ENCODE data around the gene TOPBP1. TPM values are rescaled to one million over a fixed set of nuclear protein-coding genes. Genes with fewer than 3 reads are reported as not detected.

Gene TOPBP1
- total and polyA plus RNA-seq, 9 of the 15 experiments (the other 6 are each of a cell fraction or from before 2014, with no cell fraction given), result 16.6 to 77.6 (median 58.2) TPM

DNA sequence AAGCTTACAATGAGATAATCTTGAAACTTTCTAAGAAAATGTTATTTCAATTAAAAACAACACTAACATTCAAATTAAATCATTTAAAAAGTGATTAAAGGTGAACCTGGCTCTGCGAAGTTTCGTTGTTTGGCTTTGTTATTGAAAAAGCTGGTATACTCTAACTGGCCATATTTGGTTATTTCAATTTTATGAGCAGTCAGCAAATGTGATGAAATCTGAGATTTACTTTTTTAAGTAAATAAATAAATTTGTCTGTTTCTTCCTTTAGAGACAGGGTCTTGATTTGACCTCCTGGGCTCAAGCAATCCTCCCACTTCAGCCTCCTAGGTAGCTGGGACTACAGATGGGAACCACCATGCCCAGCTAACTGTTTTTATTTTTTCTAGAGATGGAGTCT, 50.2 kb downstream of the TOPBP1 start:
- CTCF ChIA-PET (ENCODE audit: low intra/inter-chr PET ratio), result no interaction called here
- no peak for TF ChIP-seq CAMTA2 (CRISPR knock-in tag; conservative IDR thresholded peaks at IDR 0.05)
- TF ChIP-seq, protein P1, sequence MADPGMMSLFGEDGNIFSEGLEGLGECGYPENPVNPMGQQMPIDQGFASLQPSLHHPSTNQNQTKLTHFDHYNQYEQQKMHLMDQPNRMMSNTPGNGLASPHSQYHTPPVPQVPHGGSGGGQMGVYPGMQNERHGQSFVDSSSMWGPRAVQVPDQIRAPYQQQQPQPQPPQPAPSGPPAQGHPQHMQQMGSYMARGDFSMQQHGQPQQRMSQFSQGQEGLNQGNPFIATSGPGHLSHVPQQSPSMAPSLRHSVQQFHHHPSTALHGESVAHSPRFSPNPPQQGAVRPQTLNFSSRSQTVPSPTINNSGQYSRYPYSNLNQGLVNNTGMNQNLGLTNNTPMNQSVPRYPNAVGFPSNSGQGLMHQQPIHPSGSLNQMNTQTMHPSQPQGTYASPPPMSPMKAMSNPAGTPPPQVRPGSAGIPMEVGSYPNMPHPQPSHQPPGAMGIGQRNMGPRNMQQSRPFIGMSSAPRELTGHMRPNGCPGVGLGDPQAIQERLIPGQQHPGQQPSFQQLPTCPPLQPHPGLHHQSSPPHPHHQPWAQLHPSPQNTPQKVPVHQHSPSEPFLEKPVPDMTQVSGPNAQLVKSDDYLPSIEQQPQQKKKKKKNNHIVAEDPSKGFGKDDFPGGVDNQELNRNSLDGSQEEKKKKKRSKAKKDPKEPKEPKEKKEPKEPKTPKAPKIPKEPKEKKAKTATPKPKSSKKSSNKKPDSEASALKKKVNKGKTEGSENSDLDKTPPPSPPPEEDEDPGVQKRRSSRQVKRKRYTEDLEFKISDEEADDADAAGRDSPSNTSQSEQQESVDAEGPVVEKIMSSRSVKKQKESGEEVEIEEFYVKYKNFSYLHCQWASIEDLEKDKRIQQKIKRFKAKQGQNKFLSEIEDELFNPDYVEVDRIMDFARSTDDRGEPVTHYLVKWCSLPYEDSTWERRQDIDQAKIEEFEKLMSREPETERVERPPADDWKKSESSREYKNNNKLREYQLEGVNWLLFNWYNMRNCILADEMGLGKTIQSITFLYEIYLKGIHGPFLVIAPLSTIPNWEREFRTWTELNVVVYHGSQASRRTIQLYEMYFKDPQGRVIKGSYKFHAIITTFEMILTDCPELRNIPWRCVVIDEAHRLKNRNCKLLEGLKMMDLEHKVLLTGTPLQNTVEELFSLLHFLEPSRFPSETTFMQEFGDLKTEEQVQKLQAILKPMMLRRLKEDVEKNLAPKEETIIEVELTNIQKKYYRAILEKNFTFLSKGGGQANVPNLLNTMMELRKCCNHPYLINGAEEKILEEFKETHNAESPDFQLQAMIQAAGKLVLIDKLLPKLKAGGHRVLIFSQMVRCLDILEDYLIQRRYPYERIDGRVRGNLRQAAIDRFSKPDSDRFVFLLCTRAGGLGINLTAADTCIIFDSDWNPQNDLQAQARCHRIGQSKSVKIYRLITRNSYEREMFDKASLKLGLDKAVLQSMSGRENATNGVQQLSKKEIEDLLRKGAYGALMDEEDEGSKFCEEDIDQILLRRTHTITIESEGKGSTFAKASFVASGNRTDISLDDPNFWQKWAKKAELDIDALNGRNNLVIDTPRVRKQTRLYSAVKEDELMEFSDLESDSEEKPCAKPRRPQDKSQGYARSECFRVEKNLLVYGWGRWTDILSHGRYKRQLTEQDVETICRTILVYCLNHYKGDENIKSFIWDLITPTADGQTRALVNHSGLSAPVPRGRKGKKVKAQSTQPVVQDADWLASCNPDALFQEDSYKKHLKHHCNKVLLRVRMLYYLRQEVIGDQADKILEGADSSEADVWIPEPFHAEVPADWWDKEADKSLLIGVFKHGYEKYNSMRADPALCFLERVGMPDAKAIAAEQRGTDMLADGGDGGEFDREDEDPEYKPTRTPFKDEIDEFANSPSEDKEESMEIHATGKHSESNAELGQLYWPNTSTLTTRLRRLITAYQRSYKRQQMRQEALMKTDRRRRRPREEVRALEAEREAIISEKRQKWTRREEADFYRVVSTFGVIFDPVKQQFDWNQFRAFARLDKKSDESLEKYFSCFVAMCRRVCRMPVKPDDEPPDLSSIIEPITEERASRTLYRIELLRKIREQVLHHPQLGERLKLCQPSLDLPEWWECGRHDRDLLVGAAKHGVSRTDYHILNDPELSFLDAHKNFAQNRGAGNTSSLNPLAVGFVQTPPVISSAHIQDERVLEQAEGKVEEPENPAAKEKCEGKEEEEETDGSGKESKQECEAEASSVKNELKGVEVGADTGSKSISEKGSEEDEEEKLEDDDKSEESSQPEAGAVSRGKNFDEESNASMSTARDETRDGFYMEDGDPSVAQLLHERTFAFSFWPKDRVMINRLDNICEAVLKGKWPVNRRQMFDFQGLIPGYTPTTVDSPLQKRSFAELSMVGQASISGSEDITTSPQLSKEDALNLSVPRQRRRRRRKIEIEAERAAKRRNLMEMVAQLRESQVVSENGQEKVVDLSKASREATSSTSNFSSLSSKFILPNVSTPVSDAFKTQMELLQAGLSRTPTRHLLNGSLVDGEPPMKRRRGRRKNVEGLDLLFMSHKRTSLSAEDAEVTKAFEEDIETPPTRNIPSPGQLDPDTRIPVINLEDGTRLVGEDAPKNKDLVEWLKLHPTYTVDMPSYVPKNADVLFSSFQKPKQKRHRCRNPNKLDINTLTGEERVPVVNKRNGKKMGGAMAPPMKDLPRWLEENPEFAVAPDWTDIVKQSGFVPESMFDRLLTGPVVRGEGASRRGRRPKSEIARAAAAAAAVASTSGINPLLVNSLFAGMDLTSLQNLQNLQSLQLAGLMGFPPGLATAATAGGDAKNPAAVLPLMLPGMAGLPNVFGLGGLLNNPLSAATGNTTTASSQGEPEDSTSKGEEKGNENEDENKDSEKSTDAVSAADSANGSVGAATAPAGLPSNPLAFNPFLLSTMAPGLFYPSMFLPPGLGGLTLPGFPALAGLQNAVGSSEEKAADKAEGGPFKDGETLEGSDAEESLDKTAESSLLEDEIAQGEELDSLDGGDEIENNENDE (IDR thresholded peaks at IDR 0.05; ENCODE audit: low read depth, low read length), result no peak
- TF ChIP-seq MAFF (IDR thresholded peaks at IDR 0.05; ENCODE audit: low read length), result peak; percentile 19; the same call in 1 of the 2 replicates
- no peak for TF ChIP-seq SMAD2 (IDR thresholded peaks at IDR 0.05; ENCODE audit: low read depth, low read length)
- TF ChIP-seq HNRNPLL (IDR thresholded peaks at IDR 0.05; ENCODE audit: low read depth, low read length, poor library complexity, severe bottlenecking), result no peak
- TF ChIP-seq PHF8 (IDR thresholded peaks at IDR 0.05; ENCODE audit: borderline replicate concordance, low read length), result no peak
- TF ChIP-seq RFX5 (IDR thresholded peaks at IDR 0.05; ENCODE audit: low read depth, low read length), result no peak
- TF ChIP-seq, protein P2, sequence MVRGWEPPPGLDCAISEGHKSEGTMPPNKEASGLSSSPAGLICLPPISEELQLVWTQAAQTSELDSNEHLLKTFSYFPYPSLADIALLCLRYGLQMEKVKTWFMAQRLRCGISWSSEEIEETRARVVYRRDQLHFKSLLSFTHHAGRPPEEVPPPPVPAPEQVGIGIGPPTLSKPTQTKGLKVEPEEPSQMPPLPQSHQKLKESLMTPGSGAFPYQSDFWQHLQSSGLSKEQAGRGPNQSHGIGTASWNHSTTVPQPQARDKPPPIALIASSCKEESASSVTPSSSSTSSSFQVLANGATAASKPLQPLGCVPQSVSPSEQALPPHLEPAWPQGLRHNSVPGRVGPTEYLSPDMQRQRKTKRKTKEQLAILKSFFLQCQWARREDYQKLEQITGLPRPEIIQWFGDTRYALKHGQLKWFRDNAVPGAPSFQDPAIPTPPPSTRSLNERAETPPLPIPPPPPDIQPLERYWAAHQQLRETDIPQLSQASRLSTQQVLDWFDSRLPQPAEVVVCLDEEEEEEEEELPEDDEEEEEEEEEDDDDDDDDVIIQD (CRISPR knock-in tag; IDR thresholded peaks at IDR 0.05), result no peak
- no peak for TF ChIP-seq ZNF584 (CRISPR knock-in tag; IDR thresholded peaks at IDR 0.05; ENCODE audit: low read depth)
- TF ChIP-seq HDAC6 (IDR thresholded peaks at IDR 0.05; ENCODE audit: low read depth, low read length), result no peak
- no peak for TF ChIP-seq NFE2 (IDR thresholded peaks at IDR 0.05; ENCODE audit: low read depth)
- TF ChIP-seq ZNF316 (IDR thresholded peaks at IDR 0.05), result peak; percentile 62

More for the DNA sequence above, 50.2 kb downstream of the TOPBP1 start:
- Histone ChIP-seq H3K4me1 (replicated peaks in 1 of 2; ENCODE audit: control insufficient read depth in 2 of 2, insufficient read depth in 2 of 2, low read length in 2 of 2) (no peaks in the 10 kb centered on the region), H3K27ac (ENCODE audit: extremely low read depth, low read depth, low read length) (no peak overlapping the region), H3K9ac (ENCODE audit: insufficient read depth in 1 of 2, low read depth in 2 of 2, low read length in 2 of 2) (no peak overlapping the region), H3K4me2 (ENCODE audit: insufficient read depth, low read length) (no peak overlapping the region), H4K20me1 (replicated peaks; ENCODE audit: control insufficient read depth, insufficient read depth, low read length) (no peaks in the 10 kb centered on the region), H3K36me3 (ENCODE audit: control insufficient read depth, insufficient read depth, low read length) (peaks cover 76% of the 10 kb centered on the region), H3K9me3 (replicated peaks; ENCODE audit: control insufficient read depth, insufficient read depth, low read depth, low read length) (no peaks in the 10 kb centered on the region), H3K79me2 (ENCODE audit: control insufficient read depth, insufficient read depth, low read length) (no peaks in the 10 kb centered on the region), H2AFZ (ENCODE audit: low read depth, low read length) (no peak overlapping the region), H3K9me1 (ENCODE audit: control insufficient read depth, insufficient read depth, low read length) (no peaks in the 10 kb centered on the region), H3K4me3 (no peak overlapping the region), H3K27me3 (ENCODE audit: control insufficient read depth in 2 of 2, insufficient read depth in 2 of 2, low read length in 2 of 2) (no peaks in the 10 kb centered on the region)
- ATAC-seq, result no peak
- FAIRE-seq, result no peak
- 90% methylated on average over 2 of the region's 2 CpGs for WGBS (ENCODE audit: insufficient coverage, low coverage, missing lambda C conversion rate)
- intact Hi-C loops (cut with micrococcal nuclease), result no loop called here
- in situ Hi-C loops (cut with MboI), result no loop called here
- POLR2A ChIA-PET, result interaction anchor here (1.0 kb wide), 1 partner anchor 33 kb away, joined by 3 read pairs; no protein-coding TSS in a partner anchor
- DNase-seq (ENCODE audit: extremely low read depth in 1 of 4, low spot score in 3 of 4), result no peak
- BruUV-seq (replicated peaks), result no TSS peak
